Peyer's patch (tissue), 4 donors: ENCODE results near the gene DFFB. TPM values are rescaled to one million over a fixed set of nuclear protein-coding genes. Genes with fewer than 3 reads are reported as not detected.

Experiments
- DNase-seq, 3 donors: peaks; one replicate each; pipeline ENCODE4 v3.0.0-alpha.2; 2017 to 2019
- H3K27ac ChIP-seq, 4 donors: fragments of 200-600 bp; sonication (generic); one replicate each; pipeline ENCODE4 v1.5.1; 2016 to 2019
- H3K27me3 ChIP-seq, 2 donors: fragments of 200-600 bp; sonication (generic); one replicate each; pipeline ENCODE4 v1.5.1; 2019
- H3K36me3 ChIP-seq, 3 donors: fragments of 200-600 bp; sonication (generic); one replicate each; pipeline ENCODE4 v1.5.1; 2016 to 2019
- H3K4me1 ChIP-seq, 4 donors: fragments of 200-600 bp; sonication (generic); one replicate each; pipeline ENCODE4 v1.5.1; 2016 to 2019
- H3K4me3 ChIP-seq, 4 donors: fragments of 200-600 bp; sonication (generic); 1 replicate in 3 of 4; 2 replicates in 1 of 4; pipeline ENCODE4 v1.5.1; 2016 to 2019; ENCODE audit warnings: mild to moderate bottlenecking in 1 of 4
- H3K9me3 ChIP-seq, 4 donors: fragments of 200-600 bp; sonication (generic); one replicate each; pipeline ENCODE4 v1.5.1; 2016 to 2019; ENCODE audit warnings: mild to moderate bottlenecking in 1 of 4
- POLR2A ChIP-seq, 2 donors: fragments of 450-650 bp; IDR thresholded peaks; one replicate each; pipeline ENCODE4 v1.5.1; 2017; ENCODE audit warnings: antibody characterized with exemption in 2 of 2, mild to moderate bottlenecking in 2 of 2, moderate library complexity in 2 of 2
- total RNA-seq, 4 donors: library from RNA; depleted of rRNA; stranded (reverse); fragments of >200 nt; gene quantifications; one replicate each; pipeline ENCODE4 v1.1.0, GENCODE V29; 2016
- TF ChIP-seq, protein P1 (sequence below), 6 experiments: fragments of 450-650 bp in 4 of 6; fragments of 200-600 bp in 2 of 6; sonication (generic) in 1 of 6; IDR thresholded peaks; one replicate each; pipeline ENCODE4 v1.5.1; 2017 to 2019; ENCODE audit warnings: antibody characterized with exemption in 6 of 6, mild to moderate bottlenecking in 3 of 6, moderate library complexity in 1 of 6

The DFFB gene
- total RNA-seq, 4 donors from 2014 or later, result 6.8 to 22.8 (median 13.7) TPM

GRCh38 chr1:3929126-3929525, 71.8 kb downstream of the DFFB start:
- H3K9me3 ChIP-seq, result no peaks in the 10 kb centered on the region
- TF ChIP-seq POLR2A (IDR thresholded peaks at IDR 0.05), result no peak
- TF ChIP-seq, protein P1, sequence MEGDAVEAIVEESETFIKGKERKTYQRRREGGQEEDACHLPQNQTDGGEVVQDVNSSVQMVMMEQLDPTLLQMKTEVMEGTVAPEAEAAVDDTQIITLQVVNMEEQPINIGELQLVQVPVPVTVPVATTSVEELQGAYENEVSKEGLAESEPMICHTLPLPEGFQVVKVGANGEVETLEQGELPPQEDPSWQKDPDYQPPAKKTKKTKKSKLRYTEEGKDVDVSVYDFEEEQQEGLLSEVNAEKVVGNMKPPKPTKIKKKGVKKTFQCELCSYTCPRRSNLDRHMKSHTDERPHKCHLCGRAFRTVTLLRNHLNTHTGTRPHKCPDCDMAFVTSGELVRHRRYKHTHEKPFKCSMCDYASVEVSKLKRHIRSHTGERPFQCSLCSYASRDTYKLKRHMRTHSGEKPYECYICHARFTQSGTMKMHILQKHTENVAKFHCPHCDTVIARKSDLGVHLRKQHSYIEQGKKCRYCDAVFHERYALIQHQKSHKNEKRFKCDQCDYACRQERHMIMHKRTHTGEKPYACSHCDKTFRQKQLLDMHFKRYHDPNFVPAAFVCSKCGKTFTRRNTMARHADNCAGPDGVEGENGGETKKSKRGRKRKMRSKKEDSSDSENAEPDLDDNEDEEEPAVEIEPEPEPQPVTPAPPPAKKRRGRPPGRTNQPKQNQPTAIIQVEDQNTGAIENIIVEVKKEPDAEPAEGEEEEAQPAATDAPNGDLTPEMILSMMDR (IDR thresholded peaks at IDR 0.05), result no peak
- H3K36me3 ChIP-seq, result no peaks in the 10 kb centered on the region
- H3K27ac ChIP-seq, result no peak overlapping the region
- DNase-seq, result no peak
- no peak overlapping the region for H3K4me3 ChIP-seq
- H3K27me3 ChIP-seq, result no peaks in the 10 kb centered on the region
- H3K4me1 ChIP-seq, result no peaks in the 10 kb centered on the region

DNA sequence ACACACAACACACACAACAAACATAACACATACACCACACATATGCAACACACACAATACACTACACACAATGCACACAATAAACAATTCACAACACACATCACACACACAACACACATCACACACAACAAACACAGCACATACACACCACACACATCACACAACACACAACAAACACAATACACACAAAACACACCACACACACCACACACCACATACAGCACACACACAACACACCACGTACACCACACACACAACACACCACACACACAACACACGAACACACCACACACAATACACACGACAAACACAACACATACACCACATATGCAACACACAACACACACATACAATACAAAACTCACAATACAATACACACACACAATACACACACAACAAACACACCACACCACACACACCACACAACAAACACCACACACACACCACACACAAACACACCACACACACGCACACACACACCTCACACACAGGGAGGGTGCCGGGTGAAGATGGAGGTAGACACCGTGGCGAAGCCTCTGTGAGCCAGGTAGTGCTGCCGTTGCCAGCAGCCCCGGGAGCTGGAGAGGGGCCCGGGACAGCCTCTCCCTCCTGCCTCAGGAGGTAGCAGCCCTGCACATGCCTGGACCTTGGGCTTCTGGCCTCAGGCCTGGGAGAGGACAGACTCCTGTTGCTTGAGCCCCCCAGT, 73.2 kb downstream of the DFFB start:
- H3K36me3 ChIP-seq, result no peaks in the 10 kb centered on the region
- no peak for TF ChIP-seq POLR2A (IDR thresholded peaks at IDR 0.05)
- TF ChIP-seq, protein P1 (IDR thresholded peaks at IDR 0.05), result no peak
- no peak overlapping the region for H3K27ac ChIP-seq

GRCh38 chr1:3931007-3931912, 74.0 kb downstream of the DFFB start:
- Histone ChIP-seq H3K27ac (no peak overlapping the region), H3K9me3 (no peaks in the 10 kb centered on the region), H3K4me1 (no peaks in the 10 kb centered on the region), H3K36me3 (no peaks in the 10 kb centered on the region), H3K4me3 (no peak overlapping the region), H3K27me3 (no peaks in the 10 kb centered on the region)
- TF ChIP-seq POLR2A (IDR thresholded peaks at IDR 0.05), result no peak
- TF ChIP-seq, protein P1 (IDR thresholded peaks at IDR 0.05), result no peak
- DNase-seq, result no peak

More for the DNA sequence above, 73.2 kb downstream of the DFFB start:
- no peaks in the 10 kb centered on the region for H3K27me3 ChIP-seq
- no peak for DNase-seq
- no peak overlapping the region for H3K4me3 ChIP-seq
- no peaks in the 10 kb centered on the region for H3K9me3 ChIP-seq
- H3K4me1 ChIP-seq, result no peaks in the 10 kb centered on the region

- TF ChIP-seq POLR2A (IDR thresholded peaks at IDR 0.05), result no peak
- TF ChIP-seq, protein P1 (IDR thresholded peaks at IDR 0.05), result no peak
- no peaks in the 10 kb centered on the region for H3K9me3 ChIP-seq
- H3K4me1 ChIP-seq, result no peaks in the 10 kb centered on the region
- no peaks in the 10 kb centered on the region for H3K27me3 ChIP-seq
- H3K36me3 ChIP-seq, result no peaks in the 10 kb centered on the region
- H3K4me3 ChIP-seq, result no peak overlapping the region
- no peak for DNase-seq
- H3K27ac ChIP-seq, result no peak overlapping the region
Observed at GRCh38 chr1:3932156-3932919, 75.1 kb downstream of the DFFB start.

Other genes with a start within 250 kb of the DFFB start
- 10 to 100 TPM in 2 of 4 donors, 1 to 10 TPM in 2; 2.5 to 61.1 (median 11.1) TPM for gene MEGF6, start 246.0 kb upstream of the DFFB start, total RNA-seq
- gene TPRG1L, start 232.5 kb upstream of the DFFB start, total RNA-seq, result 10 to 100 TPM; 16.5 to 93.9 (median 71.3) TPM
- 10 to 100 TPM; 34.3 to 71.1 (median 49.4) TPM for gene WRAP73, start 207.4 kb upstream of the DFFB start, total RNA-seq
- gene TP73, start 205.0 kb upstream of the DFFB start, total RNA-seq, result under 1 TPM in 1 of 4 donors, not detected in 3; 0.38 TPM
- not detected for gene CCDC27, start 105.0 kb upstream of the DFFB start, total RNA-seq
- not detected for gene SMIM1, start 84.7 kb upstream of the DFFB start, total RNA-seq
- gene LRRC47, start 61.0 kb upstream of the DFFB start, total RNA-seq, result 10 to 100 TPM; 31.3 to 99.0 (median 40.8) TPM
- gene CEP104, start 265 bp upstream of the DFFB start, total RNA-seq, result 10 to 100 TPM; 42.9 to 64.5 (median 54.7) TPM
- 10 to 100 TPM; 20.1 to 37.1 (median 31.4) TPM for gene C1orf174, start 42.8 kb downstream of the DFFB start, total RNA-seq